ENCODE measurements around the gene CTXND2.
"Not testable (repeated sequence)": the region's sequence is repeated elsewhere in the genome, so short reads cannot be mapped to it uniquely, and the experiment has no call there.

CTXND2 gene

GRCh38 chr1:150846473-150847146, 40.3 kb upstream of the CTXND2 start:
- no peak overlapping the region for H3K9ac ChIP-seq (ENCODE audit: low read length)
- DNase-seq, result no peak
- H3K4me2 ChIP-seq (ENCODE audit: low read length), result no peak overlapping the region
- H3K56ac ChIP-seq (ENCODE audit: low read length), result no peak overlapping the region
- no CpG with 5 or more reads among the region's 4 CpGs for WGBS (ENCODE audit: extremely low coverage, insufficient coverage, low lambda C conversion rate)
- H3K36me3 ChIP-seq (ENCODE audit: control insufficient read depth, insufficient read depth, low read length), result no peaks in the 10 kb centered on the region
- no peaks in the 10 kb centered on the region for H3K79me1 ChIP-seq (ENCODE audit: low read length)
- H3K27ac ChIP-seq (ENCODE audit: low read depth, low read length), result no peak overlapping the region
- H2BK5ac ChIP-seq (ENCODE audit: low read length), result no peak overlapping the region
- H2BK15ac ChIP-seq (replicated peaks; ENCODE audit: low read depth), result no peak overlapping the region
- H3K27me3 ChIP-seq (ENCODE audit: insufficient read depth, low read length, poor library complexity), result no peaks in the 10 kb centered on the region
- H4K8ac ChIP-seq (ENCODE audit: low read depth, low read length), result no peak overlapping the region
- H3K23ac ChIP-seq (ENCODE audit: low read length), result no peak overlapping the region
- no peak overlapping the region for H3K18ac ChIP-seq (ENCODE audit: low read length)
- H3K4me1 ChIP-seq (ENCODE audit: control insufficient read depth, low read depth, low read length), result no peaks in the 10 kb centered on the region
- no peak overlapping the region for H3K4me3 ChIP-seq (ENCODE audit: low read length)
- H2AK5ac ChIP-seq (ENCODE audit: low read length), result no peak overlapping the region
- H3K4ac ChIP-seq (ENCODE audit: low read depth, low read length), result no peak overlapping the region
- H4K5ac ChIP-seq (ENCODE audit: low read length), result no peak overlapping the region
- no peaks in the 10 kb centered on the region for H3K79me2 ChIP-seq (ENCODE audit: control insufficient read depth, insufficient read depth, low read length)
- H2BK120ac ChIP-seq (ENCODE audit: low read depth, low read length), result no peak overlapping the region

GRCh38 chr1:150850801-150851362, 36.1 kb upstream of the CTXND2 start:
- H2AK5ac ChIP-seq (ENCODE audit: low read length); H3K4me3 ChIP-seq (ENCODE audit: low read length); H4K8ac ChIP-seq (ENCODE audit: low read depth, low read length); H3K79me1 ChIP-seq (ENCODE audit: low read length); H3K9ac ChIP-seq (ENCODE audit: low read length); H3K4me2 ChIP-seq (ENCODE audit: low read length); H2BK120ac ChIP-seq (ENCODE audit: low read depth, low read length); H3K4ac ChIP-seq (ENCODE audit: low read depth, low read length); H2BK15ac ChIP-seq (replicated peaks; ENCODE audit: low read depth); H3K27ac ChIP-seq (ENCODE audit: low read depth, low read length); H3K79me2 ChIP-seq (ENCODE audit: control insufficient read depth, insufficient read depth, low read length); H3K4me1 ChIP-seq (ENCODE audit: control insufficient read depth, low read depth, low read length); H3K27me3 ChIP-seq (ENCODE audit: insufficient read depth, low read length, poor library complexity); DNase-seq; H3K23ac ChIP-seq (ENCODE audit: low read length); H3K18ac ChIP-seq (ENCODE audit: low read length); H3K56ac ChIP-seq (ENCODE audit: low read length); H3K36me3 ChIP-seq (ENCODE audit: control insufficient read depth, insufficient read depth, low read length); H2BK5ac ChIP-seq (ENCODE audit: low read length); H4K5ac ChIP-seq (ENCODE audit: low read length): not testable (repeated sequence)
- no CpG with 5 or more reads among the region's 49 CpGs for WGBS (ENCODE audit: extremely low coverage, insufficient coverage, low lambda C conversion rate)

- not testable (repeated sequence) for H3K27ac ChIP-seq (ENCODE audit: low read depth, low read length); H4K8ac ChIP-seq (ENCODE audit: low read depth, low read length); H3K4ac ChIP-seq (ENCODE audit: low read depth, low read length); H3K18ac ChIP-seq (ENCODE audit: low read length); H2BK5ac ChIP-seq (ENCODE audit: low read length); H3K79me2 ChIP-seq (ENCODE audit: control insufficient read depth, insufficient read depth, low read length); H2BK15ac ChIP-seq (replicated peaks; ENCODE audit: low read depth); H3K79me1 ChIP-seq (ENCODE audit: low read length); H2BK120ac ChIP-seq (ENCODE audit: low read depth, low read length); H3K27me3 ChIP-seq (ENCODE audit: insufficient read depth, low read length, poor library complexity); H2AK5ac ChIP-seq (ENCODE audit: low read length); H3K36me3 ChIP-seq (ENCODE audit: control insufficient read depth, insufficient read depth, low read length); H3K56ac ChIP-seq (ENCODE audit: low read length); H3K4me1 ChIP-seq (ENCODE audit: control insufficient read depth, low read depth, low read length); H3K4me2 ChIP-seq (ENCODE audit: low read length); H3K4me3 ChIP-seq (ENCODE audit: low read length); DNase-seq; H3K23ac ChIP-seq (ENCODE audit: low read length); H3K9ac ChIP-seq (ENCODE audit: low read length); H4K5ac ChIP-seq (ENCODE audit: low read length)
- no CpG with 5 or more reads among the region's 3 CpGs for WGBS (ENCODE audit: extremely low coverage, insufficient coverage, low lambda C conversion rate)
Observed at GRCh38 chr1:150852734-150853133, 34.2 kb upstream of the CTXND2 start.

- Histone ChIP-seq H2BK120ac (ENCODE audit: low read depth, low read length) (no peak overlapping the region), H2BK5ac (ENCODE audit: low read length) (no peak overlapping the region), H3K4me2 (ENCODE audit: low read length) (no peak overlapping the region), H4K8ac (ENCODE audit: low read depth, low read length) (no peak overlapping the region), H3K27me3 (ENCODE audit: insufficient read depth, low read length, poor library complexity) (no peaks in the 10 kb centered on the region), H3K4me1 (ENCODE audit: control insufficient read depth, low read depth, low read length) (no peaks in the 10 kb centered on the region), H3K23ac (ENCODE audit: low read length) (no peak overlapping the region), H4K5ac (ENCODE audit: low read length) (no peak overlapping the region), H3K9ac (ENCODE audit: low read length) (no peak overlapping the region), H3K18ac (ENCODE audit: low read length) (no peak overlapping the region), H3K56ac (ENCODE audit: low read length) (no peak overlapping the region), H3K36me3 (ENCODE audit: control insufficient read depth, insufficient read depth, low read length) (no peaks in the 10 kb centered on the region), H3K4me3 (ENCODE audit: low read length) (no peak overlapping the region), H2AK5ac (ENCODE audit: low read length) (no peak overlapping the region), H3K27ac (ENCODE audit: low read depth, low read length) (no peak overlapping the region), H3K4ac (ENCODE audit: low read depth, low read length) (no peak overlapping the region), H2BK15ac (replicated peaks; ENCODE audit: low read depth) (no peak overlapping the region), H3K79me1 (ENCODE audit: low read length) (peaks cover 6% of the 10 kb centered on the region), H3K79me2 (ENCODE audit: control insufficient read depth, insufficient read depth, low read length) (peaks cover 2% of the 10 kb centered on the region)
- no CpG with 5 or more reads among the region's 2 CpGs for WGBS (ENCODE audit: extremely low coverage, insufficient coverage, low lambda C conversion rate)
- no peak for DNase-seq
Observed at GRCh38 chr1:150863724-150864123, 23.2 kb upstream of the CTXND2 start.

- H4K5ac ChIP-seq (ENCODE audit: low read length); H3K79me1 ChIP-seq (ENCODE audit: low read length); H2AK5ac ChIP-seq (ENCODE audit: low read length); H2BK120ac ChIP-seq (ENCODE audit: low read depth, low read length); DNase-seq; H3K79me2 ChIP-seq (ENCODE audit: control insufficient read depth, insufficient read depth, low read length); H3K4me2 ChIP-seq (ENCODE audit: low read length); H3K27me3 ChIP-seq (ENCODE audit: insufficient read depth, low read length, poor library complexity); H2BK15ac ChIP-seq (replicated peaks; ENCODE audit: low read depth); H3K9ac ChIP-seq (ENCODE audit: low read length); H3K36me3 ChIP-seq (ENCODE audit: control insufficient read depth, insufficient read depth, low read length); H2BK5ac ChIP-seq (ENCODE audit: low read length); H4K8ac ChIP-seq (ENCODE audit: low read depth, low read length); H3K56ac ChIP-seq (ENCODE audit: low read length); H3K4me3 ChIP-seq (ENCODE audit: low read length); H3K27ac ChIP-seq (ENCODE audit: low read depth, low read length); H3K4ac ChIP-seq (ENCODE audit: low read depth, low read length); H3K23ac ChIP-seq (ENCODE audit: low read length); H3K4me1 ChIP-seq (ENCODE audit: control insufficient read depth, low read depth, low read length); H3K18ac ChIP-seq (ENCODE audit: low read length): not testable (repeated sequence)
- no CpG with 5 or more reads among the region's 3 CpGs for WGBS (ENCODE audit: extremely low coverage, insufficient coverage, low lambda C conversion rate)
Observed at GRCh38 chr1:150864200-150864599, 22.7 kb upstream of the CTXND2 start.

GRCh38 chr1:150869683-150870082, 17.3 kb upstream of the CTXND2 start:
- Histone ChIP-seq H3K79me1 (ENCODE audit: low read length) (peaks cover 18% of the 10 kb centered on the region), H3K79me2 (ENCODE audit: control insufficient read depth, insufficient read depth, low read length) (peaks cover 11% of the 10 kb centered on the region), H3K18ac (ENCODE audit: low read length) (no peak overlapping the region), H3K4me3 (ENCODE audit: low read length) (no peak overlapping the region), H2AK5ac (ENCODE audit: low read length) (no peak overlapping the region), H3K4me2 (ENCODE audit: low read length) (no peak overlapping the region), H3K23ac (ENCODE audit: low read length) (no peak overlapping the region), H2BK5ac (ENCODE audit: low read length) (no peak overlapping the region), H4K5ac (ENCODE audit: low read length) (no peak overlapping the region), H4K8ac (ENCODE audit: low read depth, low read length) (no peak overlapping the region), H3K36me3 (ENCODE audit: control insufficient read depth, insufficient read depth, low read length) (no peaks in the 10 kb centered on the region), H2BK15ac (replicated peaks; ENCODE audit: low read depth) (no peak overlapping the region), H3K4me1 (ENCODE audit: control insufficient read depth, low read depth, low read length) (no peaks in the 10 kb centered on the region), H2BK120ac (ENCODE audit: low read depth, low read length) (no peak overlapping the region), H3K56ac (ENCODE audit: low read length) (no peak overlapping the region), H3K4ac (ENCODE audit: low read depth, low read length) (no peak overlapping the region), H3K9ac (ENCODE audit: low read length) (no peak overlapping the region), H3K27ac (ENCODE audit: low read depth, low read length) (no peak overlapping the region), H3K27me3 (ENCODE audit: insufficient read depth, low read length, poor library complexity) (no peaks in the 10 kb centered on the region)
- peak; percentile 13 for DNase-seq
